Endodermal cell (in vitro differentiated cells): Measurements from ENCODE around the gene RPGRIP1. TPM values are rescaled to one million over a fixed set of nuclear protein-coding genes. Genes with fewer than 3 reads are reported as not detected.

ENCODE experiments used
- DNase-seq: peaks from one replicate; pipeline ENCODE4 v3.0.0-alpha.2; 2017
- H3K27ac ChIP-seq: 2 replicates; pipeline ENCODE4 v1.5.1; 2013; ENCODE audit warnings: mild to moderate bottlenecking, low read depth, low read length, moderate library complexity
- H3K27me3 ChIP-seq: 2 replicates; pipeline ENCODE4 v1.6.1; 2013; ENCODE audit warnings: mild to moderate bottlenecking, low read length, moderate library complexity; ENCODE audit not compliant: insufficient read depth, control insufficient read depth, poor library complexity, severe bottlenecking
- H3K36me3 ChIP-seq: 2 replicates; pipeline ENCODE4 v1.7.0; 2013; ENCODE audit warnings: mild to moderate bottlenecking, low read length, moderate library complexity; ENCODE audit not compliant: control insufficient read depth, insufficient read depth
- H3K4me1 ChIP-seq: one replicate; pipeline ENCODE4 v1.7.0; 2013; ENCODE audit warnings: low read length; ENCODE audit not compliant: control insufficient read depth, insufficient read depth
- H3K4me3 ChIP-seq: 2 replicates; pipeline ENCODE4 v1.5.1; 2013; ENCODE audit warnings: mild to moderate bottlenecking, low read length, moderate library complexity
- H3K9ac ChIP-seq: 2 replicates; pipeline ENCODE4 v1.6.1; 2013; ENCODE audit warnings: mild to moderate bottlenecking, low read length, moderate library complexity; ENCODE audit not compliant: poor library complexity, severe bottlenecking; ENCODE audit errors: extremely low read depth
- H3K9me3 ChIP-seq: 2 replicates; pipeline ENCODE4 v1.6.1; 2013; ENCODE audit warnings: mild to moderate bottlenecking, low read length, moderate library complexity; ENCODE audit not compliant: control insufficient read depth
- H3K27ac Mint-ChIP-seq: 2 replicates; pipeline ENCODE4 v1.8.0; 2020; ENCODE audit warnings: mixed read lengths
- H3K27me3 Mint-ChIP-seq: 2 replicates; pipeline ENCODE4 v1.8.0; 2021; ENCODE audit warnings: mild to moderate bottlenecking, mixed read lengths; ENCODE audit not compliant: insufficient read depth
- H3K36me3 Mint-ChIP-seq: 2 replicates; pipeline ENCODE4 v1.8.0; 2020; ENCODE audit warnings: low read depth, mixed read lengths
- H3K4me1 Mint-ChIP-seq: 2 replicates; pipeline ENCODE4 v1.8.0; 2020; ENCODE audit warnings: mixed read lengths
- H3K4me3 Mint-ChIP-seq: 2 replicates; pipeline ENCODE4 v1.8.0; 2020; ENCODE audit warnings: mild to moderate bottlenecking, moderate library complexity, mixed read lengths
- H3K9me3 Mint-ChIP-seq: 2 replicates; pipeline ENCODE4 v1.8.0; 2020; ENCODE audit warnings: mild to moderate bottlenecking, mixed read lengths
- CTCF ChIP-seq: fragments of 200-600 bp; sonication (generic); conservative IDR thresholded peaks from 2 replicates; pipeline ENCODE4 v1.5.0; 2021; ENCODE audit warnings: antibody characterized with exemption, mild to moderate bottlenecking
- whole genome bisulfite sequencing, 2 experiments: methylation state at CpG; one replicate each; pipeline versions ENCODE4 v1.1.5 to v1.1.7; 2013; ENCODE audit warnings: missing lambda C conversion rate in 2 of 2, mixed read lengths in 1 of 2; ENCODE audit not compliant: insufficient coverage in 1 of 2, insufficient read length in 1 of 2; 5-methylcytosine and 5-hydroxymethylcytosine counted together
- total RNA-seq, 2 donors: library from RNA; stranded (reverse); fragmentation: NEBNext Ultra II Directional in 1 of 2; extraction: Animal tissue kit (Norgen Biotek cat#: 25700) in 1 of 2; gene quantifications; 2 replicates in 1 of 2; 3 replicates in 1 of 2; pipeline ENCODE4 v1.2.1, GENCODE V29; 2021

Gene RPGRIP1
- total RNA-seq, 2 donors from 2014 or later: 0.29 TPM; not detected in 1

GRCh38 chr14:21313512-21313911 is 33.6 kb downstream of the RPGRIP1 start:
- no peaks in the 10 kb centered on the region for H3K9me3 Mint-ChIP-seq
- no peaks in the 10 kb centered on the region for H3K27me3 ChIP-seq
- H3K36me3 ChIP-seq: no peaks in the 10 kb centered on the region
- H3K36me3 Mint-ChIP-seq: no peaks in the 10 kb centered on the region
- H3K4me1 ChIP-seq: no peaks in the 10 kb centered on the region
- H3K9me3 ChIP-seq: no peaks in the 10 kb centered on the region
- no peak for DNase-seq
- no peak overlapping the region for H3K4me3 Mint-ChIP-seq
- H3K27me3 Mint-ChIP-seq: peaks cover 4% of the 10 kb centered on the region
- no peak overlapping the region for H3K4me3 ChIP-seq
- no peak overlapping the region for H3K27ac ChIP-seq
- no peak overlapping the region for H3K9ac ChIP-seq
- TF ChIP-seq CTCF: no peak
- WGBS, 2 experiments: 86 to 87% methylated on average over 11 to 12 of the region's 12 CpGs
- peaks cover 7% of the 10 kb centered on the region for H3K4me1 Mint-ChIP-seq
- no peak overlapping the region for H3K27ac Mint-ChIP-seq

GRCh38 chr14:21317398-21317797 is 37.5 kb downstream of the RPGRIP1 start:
- no peaks in the 10 kb centered on the region for H3K4me1 ChIP-seq
- DNase-seq: peak; percentile 48
- no peaks in the 10 kb centered on the region for H3K27me3 ChIP-seq
- no peak for TF ChIP-seq CTCF
- 72 to 84% methylated on average over 3 of the region's 3 CpGs for WGBS, 2 experiments
- Mint-ChIP-seq H3K27ac (no peak overlapping the region), H3K36me3 (no peaks in the 10 kb centered on the region), H3K9me3 (no peaks in the 10 kb centered on the region), H3K4me1 (peaks cover 8% of the 10 kb centered on the region), H3K27me3 (peaks cover 9% of the 10 kb centered on the region), H3K4me3 (no peak overlapping the region)
- H3K36me3 ChIP-seq: no peaks in the 10 kb centered on the region
- no peaks in the 10 kb centered on the region for H3K9me3 ChIP-seq
- H3K27ac ChIP-seq: no peak overlapping the region
- H3K4me3 ChIP-seq: no peak overlapping the region
- H3K9ac ChIP-seq: no peak overlapping the region

GRCh38 chr14:21320913-21321312 is 41.0 kb downstream of the RPGRIP1 start:
- Mint-ChIP-seq H3K27me3 (peaks cover 12% of the 10 kb centered on the region), H3K9me3 (no peaks in the 10 kb centered on the region), H3K27ac (no peak overlapping the region), H3K4me3 (no peak overlapping the region), H3K36me3 (no peaks in the 10 kb centered on the region), H3K4me1 (peaks cover 8% of the 10 kb centered on the region)
- Histone ChIP-seq H3K4me3 (no peak overlapping the region), H3K9me3 (no peaks in the 10 kb centered on the region), H3K9ac (no peak overlapping the region), H3K36me3 (no peaks in the 10 kb centered on the region), H3K4me1 (no peaks in the 10 kb centered on the region), H3K27ac (no peak overlapping the region), H3K27me3 (no peaks in the 10 kb centered on the region)
- WGBS, 2 experiments: 83 to 100% methylated on average over 2 of the region's 2 CpGs
- DNase-seq: no peak
- TF ChIP-seq CTCF: no peak
